HG03571 (cell line): ENCODE results near the gene HSD17B11.
A peak's percentile ranks its signal among the peaks of the same experiment; 100 is the strongest.
"Not testable (repeated sequence)": the region's sequence is repeated elsewhere in the genome, so short reads cannot be mapped to it uniquely, and the experiment has no call there.

Experiments used
- ATAC-seq: cut with Tn5 transposase; IDR thresholded peaks from one replicate; pipeline ENCODE4 v1.9.1; 2021; ENCODE audit not compliant: unreplicated experiment

HSD17B11 gene

GRCh38 chr4:87390891-87391575 lies at the start of gene HSD17B11:
HSD17B11 (minus strand) TSS chr4:87391188; CDS start chr4:87391070, 118 bp downstream.
- ATAC-seq = peak; percentile 100

- ATAC-seq = no peak
These were observed 42.4 kb upstream of the HSD17B11 start for GRCh38 chr4:87433342-87433741.

- no peak for ATAC-seq
These were observed 39.0 kb upstream of the HSD17B11 start for GRCh38 chr4:87430038-87430437.

GRCh38 chr4:87428979-87429378 lies 38.0 kb upstream of the HSD17B11 start:
- no peak for ATAC-seq

GRCh38 chr4:87427518-87427868 lies 36.5 kb upstream of the HSD17B11 start:
- ATAC-seq = no peak

- ATAC-seq = no peak
These were observed 36.0 kb upstream of the HSD17B11 start for GRCh38 chr4:87426865-87427517.

GRCh38 chr4:87425711-87426110 lies 34.7 kb upstream of the HSD17B11 start:
- no peak for ATAC-seq

GRCh38 chr4:87424099-87424543 lies 33.1 kb upstream of the HSD17B11 start:
- not testable (repeated sequence) for ATAC-seq

- ATAC-seq = no peak
These were observed 32.5 kb upstream of the HSD17B11 start for GRCh38 chr4:87423317-87424098.

- ATAC-seq = peak; percentile 86
These were observed 31.4 kb upstream of the HSD17B11 start, which contains the start of gene NUDT9 for GRCh38 chr4:87422104-87423052. NUDT9 (plus strand) TSS chr4:87422573; CDS start chr4:87422906, 333 bp downstream.

- ATAC-seq = no peak
These were observed 29.4 kb upstream of the HSD17B11 start for GRCh38 chr4:87420276-87420830.

- no peak for ATAC-seq
These were observed 28.7 kb upstream of the HSD17B11 start for GRCh38 chr4:87419578-87420249.

GRCh38 chr4:87418410-87418809 lies 27.4 kb upstream of the HSD17B11 start:
- ATAC-seq = not testable (repeated sequence)

- ATAC-seq = no peak
These were observed 26.0 kb upstream of the HSD17B11 start for GRCh38 chr4:87416965-87417364.

- no peak for ATAC-seq
These were observed 23.8 kb upstream of the HSD17B11 start for GRCh38 chr4:87414816-87415215.

- no peak for ATAC-seq
These were observed 19.7 kb upstream of the HSD17B11 start for GRCh38 chr4:87410679-87411078.

- ATAC-seq = no peak
These were observed 19.2 kb upstream of the HSD17B11 start for GRCh38 chr4:87410157-87410556.

- ATAC-seq = no peak
These were observed 18.5 kb upstream of the HSD17B11 start for GRCh38 chr4:87409420-87409939.

GRCh38 chr4:87406902-87407301 lies 15.9 kb upstream of the HSD17B11 start:
- not testable (repeated sequence) for ATAC-seq
